ENCODE results near the gene LRIT3. TPM values are rescaled to one million over a fixed set of nuclear protein-coding genes. Genes with fewer than 3 reads are reported as not detected.

The LRIT3 gene, protein sequence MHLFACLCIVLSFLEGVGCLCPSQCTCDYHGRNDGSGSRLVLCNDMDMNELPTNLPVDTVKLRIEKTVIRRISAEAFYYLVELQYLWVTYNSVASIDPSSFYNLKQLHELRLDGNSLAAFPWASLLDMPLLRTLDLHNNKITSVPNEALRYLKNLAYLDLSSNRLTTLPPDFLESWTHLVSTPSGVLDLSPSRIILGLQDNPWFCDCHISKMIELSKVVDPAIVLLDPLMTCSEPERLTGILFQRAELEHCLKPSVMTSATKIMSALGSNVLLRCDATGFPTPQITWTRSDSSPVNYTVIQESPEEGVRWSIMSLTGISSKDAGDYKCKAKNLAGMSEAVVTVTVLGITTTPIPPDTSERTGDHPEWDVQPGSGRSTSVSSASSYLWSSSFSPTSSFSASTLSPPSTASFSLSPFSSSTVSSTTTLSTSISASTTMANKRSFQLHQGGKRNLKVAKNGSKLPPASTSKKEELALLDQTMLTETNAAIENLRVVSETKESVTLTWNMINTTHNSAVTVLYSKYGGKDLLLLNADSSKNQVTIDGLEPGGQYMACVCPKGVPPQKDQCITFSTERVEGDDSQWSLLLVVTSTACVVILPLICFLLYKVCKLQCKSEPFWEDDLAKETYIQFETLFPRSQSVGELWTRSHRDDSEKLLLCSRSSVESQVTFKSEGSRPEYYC
- polyA plus RNA-seq: not detected

DNA sequence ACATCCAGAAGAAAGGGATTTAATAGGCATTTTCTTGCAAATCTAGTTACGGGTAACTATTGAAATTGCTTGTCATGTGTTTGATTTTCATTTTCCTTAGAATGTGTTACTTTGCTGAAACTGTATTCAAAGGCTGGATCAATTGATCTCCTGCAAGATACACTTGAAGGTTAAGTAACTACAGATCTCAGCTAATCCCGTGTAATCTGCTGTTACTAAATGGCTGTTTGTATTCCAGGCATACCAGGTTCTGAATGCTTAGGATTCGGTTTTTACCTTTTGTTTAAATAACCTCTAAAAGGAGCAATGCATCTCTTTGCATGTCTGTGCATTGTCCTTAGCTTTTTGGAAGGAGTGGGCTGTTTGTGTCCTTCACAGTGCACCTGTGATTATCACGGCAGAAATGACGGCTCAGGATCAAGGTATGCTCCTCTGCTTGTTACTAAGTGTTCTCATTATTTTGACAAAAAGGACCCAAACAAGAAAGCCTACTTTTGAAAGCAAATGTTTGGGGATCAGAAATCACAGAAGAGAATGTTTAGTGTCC is at the start of gene LRIT3:
LRIT3 (plus strand) TSS at position 212 of the 547 bp plus-strand sequence; CDS start at position 307, 95 bp downstream.
- H3K4me3 Mint-ChIP-seq: no peak within 1 kb of the TSS
- no peak for DNase-seq
- H3K36me3 Mint-ChIP-seq: peaks cover 0 to 3% (median 0%) of the 10 kb centered on the region in 3 donors
- no peaks in the 10 kb centered on the region for H3K9me3 Mint-ChIP-seq
- H3K27ac Mint-ChIP-seq: no peak within 1 kb of the TSS
- no peaks in the 10 kb centered on the region for H3K4me1 Mint-ChIP-seq
- H3K27me3 Mint-ChIP-seq (ENCODE audit: low read depth in 3 of 3): peaks cover 0 to 3% (median 0%) of the 10 kb centered on the region in 3 donors

DNA sequence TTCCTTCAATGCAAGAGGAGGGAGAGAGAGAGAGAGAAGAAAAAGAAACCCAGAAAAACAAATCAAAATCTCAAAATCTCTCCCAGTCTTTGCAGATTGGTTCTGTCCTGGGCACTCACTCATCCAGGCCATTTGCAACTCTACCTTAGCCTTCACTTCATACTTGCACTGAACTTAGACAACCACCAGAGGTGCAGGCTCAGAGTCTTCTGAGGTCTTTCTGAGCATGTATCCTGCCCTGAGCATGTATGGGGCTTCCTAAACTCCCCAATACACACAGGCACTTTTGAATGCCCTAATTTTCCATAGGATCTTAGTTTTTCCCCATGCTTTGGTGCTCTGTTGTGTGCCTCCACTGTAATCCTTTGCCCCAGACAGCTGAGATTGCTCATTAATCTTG is 49.0 kb upstream of the LRIT3 start:
- peaks cover 3 to 27% (median 6%) of the 10 kb centered on the region in 3 donors for H3K27me3 Mint-ChIP-seq (ENCODE audit: low read depth in 3 of 3)
- H3K27ac Mint-ChIP-seq: no peak overlapping the region
- no peak overlapping the region for H3K4me3 Mint-ChIP-seq
- peaks cover 0 to 3% (median 0%) of the 10 kb centered on the region in 3 donors for H3K36me3 Mint-ChIP-seq
- no peaks in the 10 kb centered on the region for H3K4me1 Mint-ChIP-seq
- peaks cover 7 to 19% (median 12%) of the 10 kb centered on the region in 6 donors for H3K9me3 Mint-ChIP-seq
- no peak for DNase-seq

DNA sequence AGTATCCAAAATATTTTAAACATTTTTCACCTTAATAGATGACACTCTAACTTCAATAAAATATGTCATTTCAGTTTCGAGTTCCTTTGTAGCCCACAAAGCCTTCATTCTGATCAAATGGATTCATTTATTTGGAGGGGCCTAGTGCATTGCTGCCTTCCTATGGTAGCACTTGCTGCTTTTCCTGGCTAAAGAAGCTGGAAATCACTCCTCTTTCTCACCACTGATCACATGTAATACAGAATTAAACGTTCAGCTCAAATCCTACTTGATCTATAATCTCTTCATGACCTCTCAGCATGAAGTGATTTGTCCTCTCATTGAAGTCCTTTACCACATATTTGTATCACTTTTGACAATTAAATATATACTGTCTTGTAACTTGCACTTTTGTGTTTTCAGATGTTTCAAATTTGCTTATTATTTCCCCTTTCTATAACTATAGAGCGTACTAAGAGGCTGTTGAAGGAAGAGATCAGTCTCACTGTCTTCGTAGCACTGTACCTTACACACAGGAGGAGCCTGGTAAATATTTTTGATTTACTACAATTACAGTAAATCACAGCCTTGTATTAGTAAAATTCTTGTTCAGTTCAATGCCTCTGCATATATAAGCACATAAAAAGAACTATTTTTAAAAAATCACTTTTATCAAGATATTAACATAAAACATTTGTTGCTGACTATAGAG is 46.7 kb upstream of the LRIT3 start:
- H3K9me3 Mint-ChIP-seq: peaks cover 0 to 5% (median 3%) of the 10 kb centered on the region in 6 donors
- peaks cover under 1 to 16% (median 3%) of the 10 kb centered on the region in 3 donors for H3K27me3 Mint-ChIP-seq (ENCODE audit: low read depth in 3 of 3)
- no peak for DNase-seq
- H3K4me3 Mint-ChIP-seq: no peak overlapping the region
- no peak overlapping the region for H3K27ac Mint-ChIP-seq
- H3K36me3 Mint-ChIP-seq: no peaks in the 10 kb centered on the region
- no peaks in the 10 kb centered on the region for H3K4me1 Mint-ChIP-seq

- no peak within 1 kb of the TSS for H3K27ac Mint-ChIP-seq
- DNase-seq: no peak
- no peak within 1 kb of the TSS for H3K4me3 Mint-ChIP-seq
- H3K9me3 Mint-ChIP-seq: no peaks in the 10 kb centered on the region
- peaks cover 2 to 12% (median 3%) of the 10 kb centered on the region in 3 donors for H3K27me3 Mint-ChIP-seq (ENCODE audit: low read depth in 3 of 3)
- H3K4me1 Mint-ChIP-seq: no peaks in the 10 kb centered on the region
- no peaks in the 10 kb centered on the region for H3K36me3 Mint-ChIP-seq
Measured at GRCh38 chr4:109801895-109802319, 46.0 kb upstream of the LRIT3 start, which contains the start of gene CFI. Gene CFI (minus strand): TSS chr4:109801999. CDS start chr4:109801971, 28 bp downstream.

GRCh38 chr4:109803924-109804571 is 43.9 kb upstream of the LRIT3 start:
- no peak overlapping the region for H3K4me3 Mint-ChIP-seq
- no peaks in the 10 kb centered on the region for H3K36me3 Mint-ChIP-seq
- DNase-seq: no peak
- no peaks in the 10 kb centered on the region for H3K4me1 Mint-ChIP-seq
- no peaks in the 10 kb centered on the region for H3K9me3 Mint-ChIP-seq
- no peak overlapping the region for H3K27ac Mint-ChIP-seq
- H3K27me3 Mint-ChIP-seq (ENCODE audit: low read depth in 3 of 3): peaks cover 0 to 6% (median 2%) of the 10 kb centered on the region in 3 donors

DNA sequence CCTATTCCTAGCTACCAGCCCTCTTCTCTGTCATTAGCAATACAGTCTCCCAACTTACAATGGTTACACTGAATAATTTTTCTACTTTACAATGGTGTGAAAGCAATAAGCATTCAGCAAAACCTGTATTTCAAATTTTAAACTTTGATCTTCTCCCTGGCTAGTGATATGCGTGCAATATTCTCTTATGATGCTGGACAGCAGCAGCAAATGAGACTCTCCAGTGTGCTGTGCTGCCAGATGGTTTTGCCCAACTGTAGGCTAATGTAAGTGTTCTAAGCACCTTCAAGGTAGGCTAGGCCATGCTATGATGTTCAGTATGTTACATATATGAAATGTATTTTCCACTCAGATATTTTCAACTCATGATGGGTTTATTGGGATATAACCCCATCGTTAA is 38.3 kb upstream of the LRIT3 start:
- peaks cover 0 to 7% (median 3%) of the 10 kb centered on the region in 3 donors for H3K27me3 Mint-ChIP-seq (ENCODE audit: low read depth in 3 of 3)
- no peak overlapping the region for H3K27ac Mint-ChIP-seq
- H3K36me3 Mint-ChIP-seq: no peaks in the 10 kb centered on the region
- DNase-seq: no peak
- H3K9me3 Mint-ChIP-seq: no peaks in the 10 kb centered on the region
- peaks cover 2 to 3% of the 10 kb centered on the region in 2 donors for H3K4me1 Mint-ChIP-seq
- H3K4me3 Mint-ChIP-seq: no peak overlapping the region

DNA sequence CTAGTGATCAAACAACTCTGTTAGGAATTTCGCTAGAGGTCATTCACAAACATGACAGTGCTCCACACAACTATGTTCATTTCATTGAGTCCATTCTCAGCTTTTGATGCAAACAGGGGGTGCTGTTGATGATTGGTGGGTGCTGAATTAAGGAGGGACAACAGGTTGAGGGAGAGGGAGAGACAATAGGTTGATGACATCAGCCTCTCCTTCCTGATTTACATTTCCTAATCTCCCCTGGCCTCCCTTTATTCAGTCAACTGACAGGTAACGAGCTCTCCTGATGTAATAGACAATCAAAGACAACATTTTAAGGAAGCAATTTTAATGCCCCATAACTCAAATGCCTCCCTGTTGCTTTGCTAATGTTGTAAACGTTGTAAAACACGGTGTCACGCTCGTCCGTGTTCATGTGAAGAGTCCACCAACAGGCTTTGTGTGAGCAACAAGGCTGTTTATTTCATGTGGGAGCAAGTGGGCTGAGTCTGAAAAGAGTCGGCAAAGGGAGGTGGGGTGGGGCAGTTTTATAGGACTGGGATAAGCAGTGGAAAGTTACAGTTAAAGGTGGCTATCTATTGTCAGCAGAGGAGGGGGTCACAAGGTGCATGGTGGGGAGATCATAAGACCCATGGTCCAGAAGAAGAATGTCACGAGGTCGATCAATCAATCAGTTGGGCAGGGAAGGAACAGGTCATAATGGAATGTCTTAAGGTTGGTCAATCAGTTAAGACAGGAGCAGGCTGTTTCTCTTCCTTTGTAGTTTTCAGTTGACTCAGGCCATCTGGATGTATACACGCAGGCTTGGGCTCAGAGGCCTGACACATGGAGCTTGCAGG is 37.1 kb upstream of the LRIT3 start:
- Mint-ChIP-seq H3K27ac (no peak overlapping the region), H3K9me3 (no peaks in the 10 kb centered on the region), H3K4me3 (no peak overlapping the region), H3K36me3 (no peaks in the 10 kb centered on the region), H3K27me3 (ENCODE audit: low read depth in 3 of 3) (peaks cover 7 to 14% (median 8%) of the 10 kb centered on the region in 3 donors), H3K4me1 (peaks cover 12 to 14% of the 10 kb centered on the region in 2 donors)
- no peak for DNase-seq

DNA sequence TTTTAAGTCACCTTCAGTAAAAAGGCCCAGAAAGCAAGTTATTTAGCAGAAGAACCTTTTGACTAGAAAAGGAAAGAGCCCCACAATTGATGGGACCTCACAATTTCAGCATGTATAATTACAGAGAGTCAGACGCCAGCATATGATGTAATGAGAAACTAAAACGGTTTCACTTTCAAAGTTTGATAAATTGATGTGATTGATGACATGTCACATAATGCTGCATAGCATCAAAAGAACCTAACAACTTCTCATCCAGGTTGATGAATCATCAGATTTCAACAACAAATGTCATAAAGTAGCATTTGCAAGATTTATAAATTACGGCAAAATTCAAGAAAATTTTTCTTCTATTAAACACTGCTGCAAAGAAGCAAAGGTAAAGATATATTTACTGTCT is 36.2 kb upstream of the LRIT3 start:
- Mint-ChIP-seq H3K27ac (no peak overlapping the region), H3K36me3 (no peaks in the 10 kb centered on the region), H3K9me3 (no peaks in the 10 kb centered on the region), H3K27me3 (ENCODE audit: low read depth in 3 of 3) (peaks cover 12 to 15% (median 12%) of the 10 kb centered on the region in 3 donors), H3K4me3 (no peak overlapping the region), H3K4me1 (peaks cover 21 to 23% of the 10 kb centered on the region in 2 donors)
- DNase-seq: no peak

- H3K27ac Mint-ChIP-seq: peak within 1 kb of the TSS; percentile 92 to 99 (median 95)
- peaks cover 28 to 43% of the 10 kb centered on the region in 2 donors for H3K4me1 Mint-ChIP-seq
- H3K36me3 Mint-ChIP-seq: peaks cover 0 to 11% (median 8%) of the 10 kb centered on the region in 3 donors
- H3K9me3 Mint-ChIP-seq: no peaks in the 10 kb centered on the region
- peak within 1 kb of the TSS; percentile 87 to 97 (median 93) for H3K4me3 Mint-ChIP-seq
- peak; percentile 80 to 83 (median 83) for DNase-seq
- H3K27me3 Mint-ChIP-seq (ENCODE audit: low read depth in 3 of 3): peaks cover 9 to 15% (median 12%) of the 10 kb centered on the region in 3 donors
Measured at GRCh38 chr4:109815151-109816081, 32.5 kb upstream of the LRIT3 start, which contains the start of gene GAR1. Gene GAR1 (plus strand): TSS chr4:109815762. CDS start chr4:109816165, 403 bp downstream.

DNA sequence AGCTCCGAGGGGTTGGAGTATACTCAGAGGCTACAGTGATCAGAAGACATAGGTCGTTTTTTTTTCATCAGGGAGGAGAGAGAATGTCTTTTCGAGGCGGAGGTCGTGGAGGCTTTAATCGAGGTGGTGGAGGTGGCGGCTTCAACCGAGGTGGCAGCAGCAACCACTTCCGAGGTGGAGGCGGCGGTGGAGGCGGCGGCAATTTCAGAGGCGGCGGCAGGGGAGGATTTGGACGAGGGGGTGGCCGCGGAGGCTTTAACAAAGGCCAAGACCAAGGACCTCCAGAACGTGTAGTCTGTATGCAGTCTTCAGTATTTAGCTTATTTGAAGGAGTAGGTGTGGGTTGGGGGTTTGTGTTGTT is 31.8 kb upstream of the LRIT3 start:
- H3K27ac Mint-ChIP-seq: peak overlapping the region; percentile 92 to 99 (median 95)
- peaks cover 9 to 15% (median 12%) of the 10 kb centered on the region in 3 donors for H3K27me3 Mint-ChIP-seq (ENCODE audit: low read depth in 3 of 3)
- peaks cover 28 to 43% of the 10 kb centered on the region in 2 donors for H3K4me1 Mint-ChIP-seq
- H3K9me3 Mint-ChIP-seq: no peaks in the 10 kb centered on the region
- peaks cover 0 to 14% (median 8%) of the 10 kb centered on the region in 3 donors for H3K36me3 Mint-ChIP-seq
- DNase-seq: peak in 2 of 3 donors; percentile 71 to 72
- H3K4me3 Mint-ChIP-seq: peak overlapping the region; percentile 87 to 97 (median 93)

DNA sequence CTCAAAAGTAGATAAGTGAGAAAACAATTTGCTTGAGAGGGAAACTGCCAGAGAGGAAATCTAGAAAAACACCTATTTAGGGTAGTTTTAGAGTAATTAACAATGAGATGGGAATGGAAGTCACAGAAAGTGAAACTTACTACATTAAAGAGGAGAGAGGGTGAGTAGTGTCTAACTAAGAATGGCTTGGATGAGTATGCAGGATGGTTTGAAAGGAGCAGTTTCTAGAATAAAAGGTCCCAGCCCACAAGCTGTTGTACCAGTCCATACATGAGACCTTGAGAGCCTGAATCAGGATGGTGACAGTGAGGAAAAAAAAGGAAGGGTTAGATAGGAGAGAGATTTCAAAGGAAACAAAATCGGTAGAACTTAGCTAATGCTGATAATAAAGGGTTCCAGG is 31.0 kb upstream of the LRIT3 start:
- Mint-ChIP-seq H3K36me3 (peaks cover 0 to 15% (median 8%) of the 10 kb centered on the region in 3 donors), H3K4me3 (peak overlapping the region; percentile 87 to 97 (median 93)), H3K9me3 (no peaks in the 10 kb centered on the region), H3K27me3 (ENCODE audit: low read depth in 3 of 3) (peaks cover 9 to 15% (median 12%) of the 10 kb centered on the region in 3 donors), H3K27ac (peak overlapping the region; percentile 92 to 99 (median 95)), H3K4me1 (peaks cover 28 to 43% of the 10 kb centered on the region in 2 donors)
- no peak for DNase-seq

All from immature natural killer cell (primary cell).